ENCODE data around the gene NEU2.

The NEU2 gene

GRCh38 chr2:233003658-233004555 is 28.6 kb upstream of the NEU2 start:
- no peak for TF ChIP-seq CTCF (IDR thresholded peaks at IDR 0.05; ENCODE audit: low read depth, low read length, missing control alignments)
- no peak for DNase-seq (ENCODE audit: low read depth)
- no peak overlapping the region for H3K4me3 ChIP-seq (ENCODE audit: low read depth, low read length)

- TF ChIP-seq CTCF (IDR thresholded peaks at IDR 0.05; ENCODE audit: low read depth, low read length, missing control alignments), result no peak
- no peak overlapping the region for H3K4me3 ChIP-seq (ENCODE audit: low read depth, low read length)
- DNase-seq (ENCODE audit: low read depth), result no peak
Observed at GRCh38 chr2:233005096-233005495, 27.4 kb upstream of the NEU2 start.

- H3K4me3 ChIP-seq (ENCODE audit: low read depth, low read length), result no peak overlapping the region
- no peak for TF ChIP-seq CTCF (IDR thresholded peaks at IDR 0.05; ENCODE audit: low read depth, low read length, missing control alignments)
- DNase-seq (ENCODE audit: low read depth), result no peak
Observed at GRCh38 chr2:233006648-233007047, 25.8 kb upstream of the NEU2 start.

GRCh38 chr2:233007270-233007669 is 25.2 kb upstream of the NEU2 start:
- TF ChIP-seq CTCF (IDR thresholded peaks at IDR 0.05; ENCODE audit: low read depth, low read length, missing control alignments), result no peak
- H3K4me3 ChIP-seq (ENCODE audit: low read depth, low read length), result no peak overlapping the region
- DNase-seq (ENCODE audit: low read depth), result no peak

GRCh38 chr2:233007739-233008138 is 24.7 kb upstream of the NEU2 start:
- DNase-seq (ENCODE audit: low read depth), result no peak
- H3K4me3 ChIP-seq (ENCODE audit: low read depth, low read length), result no peak overlapping the region
- TF ChIP-seq CTCF (IDR thresholded peaks at IDR 0.05; ENCODE audit: low read depth, low read length, missing control alignments), result no peak

- TF ChIP-seq CTCF (IDR thresholded peaks at IDR 0.05; ENCODE audit: low read depth, low read length, missing control alignments), result no peak
- no peak overlapping the region for H3K4me3 ChIP-seq (ENCODE audit: low read depth, low read length)
- DNase-seq (ENCODE audit: low read depth), result no peak
Observed at GRCh38 chr2:233009661-233010060, 22.8 kb upstream of the NEU2 start.

Data from GM12864 (cell line).